Measurements from ENCODE around the gene ZGPAT.
"Not testable (repeated sequence)": the region's sequence is repeated elsewhere in the genome, so short reads cannot be mapped to it uniquely, and the experiment has no call there.

Gene ZGPAT

GRCh38 chr20:63707558-63708300 lies at the start of gene ZGPAT, which contains the start of gene ARFRP1:
Gene ZGPAT, plus strand, starts transcription at chr20:63708039. Its CDS starts 542 bp downstream, at chr20:63708581.
Gene ARFRP1, minus strand, starts transcription at chr20:63707976. Its CDS starts 885 bp downstream, at chr20:63707091.
- H3K9me3 ChIP-seq (ENCODE audit: insufficient read depth, low read length), result no peaks in the 10 kb centered on the region
- peak within 1 kb of the TSS; percentile 96 for H3K9ac ChIP-seq (ENCODE audit: insufficient read length, low read depth)
- H3K36me3 ChIP-seq (ENCODE audit: insufficient read depth, insufficient read length, low read length), result peaks cover 81% of the 10 kb centered on the region
- no peak for TF ChIP-seq YY1 (IDR thresholded peaks at IDR 0.05; ENCODE audit: insufficient read depth, insufficient read length)
- TF ChIP-seq SUZ12 (IDR thresholded peaks at IDR 0.05; ENCODE audit: extremely low read depth, insufficient read depth, insufficient read length), result no peak
- no peak for TF ChIP-seq ZNF274 (IDR thresholded peaks at IDR 0.05; ENCODE audit: low read depth, low read length)
- peak within 1 kb of the TSS; percentile 96 for H3K4me3 ChIP-seq (ENCODE audit: insufficient read length, low read depth)
- DNase-seq (ENCODE audit: low read depth, low spot score), result peak; percentile 88
- no peaks in the 10 kb centered on the region for H3K27me3 ChIP-seq (ENCODE audit: insufficient read depth, insufficient read length)
- H3K4me1 ChIP-seq (ENCODE audit: insufficient read depth, insufficient read length), result peaks cover 10% of the 10 kb centered on the region

GRCh38 chr20:63658749-63659187 lies 49.1 kb upstream of the ZGPAT start:
- Histone ChIP-seq H3K4me1 (ENCODE audit: insufficient read depth, insufficient read length) (peaks cover 20% of the 10 kb centered on the region), H3K27me3 (ENCODE audit: insufficient read depth, insufficient read length) (no peaks in the 10 kb centered on the region), H3K36me3 (ENCODE audit: insufficient read depth, insufficient read length, low read length) (peaks cover 47% of the 10 kb centered on the region), H3K4me3 (ENCODE audit: insufficient read length, low read depth) (peak overlapping the region; percentile 79), H3K9me3 (ENCODE audit: insufficient read depth, low read length) (no peaks in the 10 kb centered on the region), H3K9ac (ENCODE audit: insufficient read length, low read depth) (peak overlapping the region; percentile 94)
- DNase-seq (ENCODE audit: low read depth, low spot score), result no peak
- TF ChIP-seq ZNF274 (IDR thresholded peaks at IDR 0.05; ENCODE audit: low read depth, low read length) (no peak), SUZ12 (IDR thresholded peaks at IDR 0.05; ENCODE audit: extremely low read depth, insufficient read depth, insufficient read length) (no peak), YY1 (IDR thresholded peaks at IDR 0.05; ENCODE audit: insufficient read depth, insufficient read length) (no peak)

GRCh38 chr20:63659370-63659769 lies 48.5 kb upstream of the ZGPAT start:
- TF ChIP-seq ZNF274 (IDR thresholded peaks at IDR 0.05; ENCODE audit: low read depth, low read length) (no peak), SUZ12 (IDR thresholded peaks at IDR 0.05; ENCODE audit: extremely low read depth, insufficient read depth, insufficient read length) (no peak), YY1 (IDR thresholded peaks at IDR 0.05; ENCODE audit: insufficient read depth, insufficient read length) (no peak)
- H3K27me3 ChIP-seq (ENCODE audit: insufficient read depth, insufficient read length), result no peaks in the 10 kb centered on the region
- no peak for DNase-seq (ENCODE audit: low read depth, low spot score)
- peak overlapping the region; percentile 94 for H3K9ac ChIP-seq (ENCODE audit: insufficient read length, low read depth)
- H3K4me3 ChIP-seq (ENCODE audit: insufficient read length, low read depth), result peak overlapping the region; percentile 79
- no peaks in the 10 kb centered on the region for H3K9me3 ChIP-seq (ENCODE audit: insufficient read depth, low read length)
- peaks cover 53% of the 10 kb centered on the region for H3K36me3 ChIP-seq (ENCODE audit: insufficient read depth, insufficient read length, low read length)
- peaks cover 17% of the 10 kb centered on the region for H3K4me1 ChIP-seq (ENCODE audit: insufficient read depth, insufficient read length)

GRCh38 chr20:63660174-63660573 lies 47.7 kb upstream of the ZGPAT start:
- Histone ChIP-seq H3K4me1 (ENCODE audit: insufficient read depth, insufficient read length) (peaks cover 13% of the 10 kb centered on the region), H3K36me3 (ENCODE audit: insufficient read depth, insufficient read length, low read length) (peaks cover 61% of the 10 kb centered on the region)
- not testable (repeated sequence) for H3K9ac ChIP-seq (ENCODE audit: insufficient read length, low read depth); H3K4me3 ChIP-seq (ENCODE audit: insufficient read length, low read depth); H3K9me3 ChIP-seq (ENCODE audit: insufficient read depth, low read length); DNase-seq (ENCODE audit: low read depth, low spot score); H3K27me3 ChIP-seq (ENCODE audit: insufficient read depth, insufficient read length)

GRCh38 chr20:63660622-63661021 lies 47.2 kb upstream of the ZGPAT start:
- Histone ChIP-seq H3K9ac (ENCODE audit: insufficient read length, low read depth) (no peak overlapping the region), H3K9me3 (ENCODE audit: insufficient read depth, low read length) (no peaks in the 10 kb centered on the region), H3K27me3 (ENCODE audit: insufficient read depth, insufficient read length) (no peaks in the 10 kb centered on the region), H3K36me3 (ENCODE audit: insufficient read depth, insufficient read length, low read length) (peaks cover 64% of the 10 kb centered on the region), H3K4me3 (ENCODE audit: insufficient read length, low read depth) (no peak overlapping the region), H3K4me1 (ENCODE audit: insufficient read depth, insufficient read length) (peaks cover 13% of the 10 kb centered on the region)
- no peak for DNase-seq (ENCODE audit: low read depth, low spot score)
- TF ChIP-seq YY1 (IDR thresholded peaks at IDR 0.05; ENCODE audit: insufficient read depth, insufficient read length) (no peak), ZNF274 (IDR thresholded peaks at IDR 0.05; ENCODE audit: low read depth, low read length) (no peak), SUZ12 (IDR thresholded peaks at IDR 0.05; ENCODE audit: extremely low read depth, insufficient read depth, insufficient read length) (no peak)

GRCh38 chr20:63661108-63661507 lies 46.7 kb upstream of the ZGPAT start:
- peaks cover 69% of the 10 kb centered on the region for H3K36me3 ChIP-seq (ENCODE audit: insufficient read depth, insufficient read length, low read length)
- H3K27me3 ChIP-seq (ENCODE audit: insufficient read depth, insufficient read length), result no peaks in the 10 kb centered on the region
- H3K4me3 ChIP-seq (ENCODE audit: insufficient read length, low read depth), result no peak overlapping the region
- H3K4me1 ChIP-seq (ENCODE audit: insufficient read depth, insufficient read length), result peaks cover 13% of the 10 kb centered on the region
- H3K9me3 ChIP-seq (ENCODE audit: insufficient read depth, low read length), result no peaks in the 10 kb centered on the region
- H3K9ac ChIP-seq (ENCODE audit: insufficient read length, low read depth), result no peak overlapping the region
- TF ChIP-seq YY1 (IDR thresholded peaks at IDR 0.05; ENCODE audit: insufficient read depth, insufficient read length) (no peak), ZNF274 (IDR thresholded peaks at IDR 0.05; ENCODE audit: low read depth, low read length) (no peak), SUZ12 (IDR thresholded peaks at IDR 0.05; ENCODE audit: extremely low read depth, insufficient read depth, insufficient read length) (no peak)
- no peak for DNase-seq (ENCODE audit: low read depth, low spot score)

- TF ChIP-seq SUZ12 (IDR thresholded peaks at IDR 0.05; ENCODE audit: extremely low read depth, insufficient read depth, insufficient read length) (no peak), ZNF274 (IDR thresholded peaks at IDR 0.05; ENCODE audit: low read depth, low read length) (no peak), YY1 (IDR thresholded peaks at IDR 0.05; ENCODE audit: insufficient read depth, insufficient read length) (no peak)
- Histone ChIP-seq H3K27me3 (ENCODE audit: insufficient read depth, insufficient read length) (no peaks in the 10 kb centered on the region), H3K4me3 (ENCODE audit: insufficient read length, low read depth) (no peak overlapping the region), H3K36me3 (ENCODE audit: insufficient read depth, insufficient read length, low read length) (peaks cover 77% of the 10 kb centered on the region), H3K9me3 (ENCODE audit: insufficient read depth, low read length) (no peaks in the 10 kb centered on the region), H3K9ac (ENCODE audit: insufficient read length, low read depth) (no peak overlapping the region), H3K4me1 (ENCODE audit: insufficient read depth, insufficient read length) (peaks cover 12% of the 10 kb centered on the region)
- DNase-seq (ENCODE audit: low read depth, low spot score), result no peak
Measured at GRCh38 chr20:63661959-63662812, 45.7 kb upstream of the ZGPAT start.
